ENCODE results near the gene GMDS.

Gene GMDS

GRCh38 chr6:2111162-2111677 lies 134.2 kb downstream of the GMDS start:
- no peak for DNase-seq
- H3K36me3 ChIP-seq = no peaks in the 10 kb centered on the region
- H3K4me1 ChIP-seq = peaks cover 14% of the 10 kb centered on the region
- TF ChIP-seq CTCF (IDR thresholded peaks at IDR 0.05; ENCODE audit: low read depth, low read length) = no peak
- H3K4me3 ChIP-seq (ENCODE audit: low read depth, low read length) = no peak overlapping the region
- H3K27me3 ChIP-seq = no peaks in the 10 kb centered on the region
- H3K9me3 ChIP-seq = no peaks in the 10 kb centered on the region

- no peak for DNase-seq
- no peak for TF ChIP-seq CTCF (IDR thresholded peaks at IDR 0.05; ENCODE audit: low read depth, low read length)
- H3K4me1 ChIP-seq = peaks cover 14% of the 10 kb centered on the region
- H3K36me3 ChIP-seq = no peaks in the 10 kb centered on the region
- no peak overlapping the region for H3K4me3 ChIP-seq (ENCODE audit: low read depth, low read length)
- H3K27me3 ChIP-seq = no peaks in the 10 kb centered on the region
- no peaks in the 10 kb centered on the region for H3K9me3 ChIP-seq
Measured at GRCh38 chr6:2110504-2110903, 134.9 kb downstream of the GMDS start.

GRCh38 chr6:2109796-2110195 lies 135.6 kb downstream of the GMDS start:
- Histone ChIP-seq H3K9me3 (no peaks in the 10 kb centered on the region), H3K27me3 (no peaks in the 10 kb centered on the region), H3K4me3 (ENCODE audit: low read depth, low read length) (no peak overlapping the region), H3K4me1 (peaks cover 14% of the 10 kb centered on the region), H3K36me3 (no peaks in the 10 kb centered on the region)
- no peak for DNase-seq
- no peak for TF ChIP-seq CTCF (IDR thresholded peaks at IDR 0.05; ENCODE audit: low read depth, low read length)

- TF ChIP-seq CTCF (IDR thresholded peaks at IDR 0.05; ENCODE audit: low read depth, low read length) = no peak
- DNase-seq = no peak
- no peaks in the 10 kb centered on the region for H3K36me3 ChIP-seq
- peaks cover 14% of the 10 kb centered on the region for H3K4me1 ChIP-seq
- no peaks in the 10 kb centered on the region for H3K27me3 ChIP-seq
- no peaks in the 10 kb centered on the region for H3K9me3 ChIP-seq
- no peak overlapping the region for H3K4me3 ChIP-seq (ENCODE audit: low read depth, low read length)
Measured at GRCh38 chr6:2108700-2109306, 136.6 kb downstream of the GMDS start.

GRCh38 chr6:2104524-2104880 lies 140.9 kb downstream of the GMDS start:
- no peak overlapping the region for H3K4me3 ChIP-seq (ENCODE audit: low read depth, low read length)
- no peak for DNase-seq
- no peaks in the 10 kb centered on the region for H3K27me3 ChIP-seq
- no peak for TF ChIP-seq CTCF (IDR thresholded peaks at IDR 0.05; ENCODE audit: low read depth, low read length)
- H3K4me1 ChIP-seq = peaks cover 21% of the 10 kb centered on the region
- no peaks in the 10 kb centered on the region for H3K9me3 ChIP-seq
- no peaks in the 10 kb centered on the region for H3K36me3 ChIP-seq

- peak; percentile 51 for DNase-seq
- Histone ChIP-seq H3K9me3 (no peaks in the 10 kb centered on the region), H3K36me3 (no peaks in the 10 kb centered on the region), H3K4me1 (peaks cover 16% of the 10 kb centered on the region), H3K4me3 (ENCODE audit: low read depth, low read length) (peak overlapping the region; percentile 43), H3K27me3 (no peaks in the 10 kb centered on the region)
- TF ChIP-seq CTCF (IDR thresholded peaks at IDR 0.05; ENCODE audit: low read depth, low read length) = peak; percentile 75
Measured at GRCh38 chr6:2103765-2104523, 141.5 kb downstream of the GMDS start.
